Transverse colon (tissue), 4 donors: Measurements from ENCODE around the gene TRPM1.

Experiments used
- EP300 ChIP-seq: sonication (generic); formaldehyde crosslinking; IDR thresholded peaks from one replicate; pipeline ENCODE4 v1.6.1; 2017; ENCODE audit warnings: antibody characterized with exemption, low read depth
- POLR2A ChIP-seq: fragments of 450-650 bp; IDR thresholded peaks from one replicate; pipeline ENCODE4 v1.6.1; 2016; ENCODE audit warnings: antibody characterized with exemption, mild to moderate bottlenecking, moderate library complexity
- POLR2AphosphoS5 ChIP-seq, 3 donors: sonication (generic); formaldehyde crosslinking; IDR thresholded peaks; one replicate each; pipeline ENCODE4 v1.6.1; 2016; ENCODE audit warnings: antibody characterized with exemption in 3 of 3
- TF ChIP-seq, protein P1 (sequence below), 5 experiments: fragments of 200-600 bp in 3 of 5; fragments of 450-650 bp in 2 of 5; sonication (generic) in 3 of 5; IDR thresholded peaks; 1 replicate in 2 of 5; 2 replicates in 3 of 5; pipeline ENCODE4 v1.5.1; 2016 to 2017; ENCODE audit warnings: antibody characterized with exemption in 5 of 5, inconsistent platforms in 3 of 5, mild to moderate bottlenecking in 2 of 5, moderate library complexity in 1 of 5

GRCh38 chr15:30962079-30962478 is 139.4 kb downstream of the TRPM1 start:
- TF ChIP-seq, protein P1, sequence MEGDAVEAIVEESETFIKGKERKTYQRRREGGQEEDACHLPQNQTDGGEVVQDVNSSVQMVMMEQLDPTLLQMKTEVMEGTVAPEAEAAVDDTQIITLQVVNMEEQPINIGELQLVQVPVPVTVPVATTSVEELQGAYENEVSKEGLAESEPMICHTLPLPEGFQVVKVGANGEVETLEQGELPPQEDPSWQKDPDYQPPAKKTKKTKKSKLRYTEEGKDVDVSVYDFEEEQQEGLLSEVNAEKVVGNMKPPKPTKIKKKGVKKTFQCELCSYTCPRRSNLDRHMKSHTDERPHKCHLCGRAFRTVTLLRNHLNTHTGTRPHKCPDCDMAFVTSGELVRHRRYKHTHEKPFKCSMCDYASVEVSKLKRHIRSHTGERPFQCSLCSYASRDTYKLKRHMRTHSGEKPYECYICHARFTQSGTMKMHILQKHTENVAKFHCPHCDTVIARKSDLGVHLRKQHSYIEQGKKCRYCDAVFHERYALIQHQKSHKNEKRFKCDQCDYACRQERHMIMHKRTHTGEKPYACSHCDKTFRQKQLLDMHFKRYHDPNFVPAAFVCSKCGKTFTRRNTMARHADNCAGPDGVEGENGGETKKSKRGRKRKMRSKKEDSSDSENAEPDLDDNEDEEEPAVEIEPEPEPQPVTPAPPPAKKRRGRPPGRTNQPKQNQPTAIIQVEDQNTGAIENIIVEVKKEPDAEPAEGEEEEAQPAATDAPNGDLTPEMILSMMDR (IDR thresholded peaks at IDR 0.05), result no peak
- TF ChIP-seq POLR2A, result no peak
- no peak for TF ChIP-seq EP300
- no peak for TF ChIP-seq POLR2AphosphoS5 (IDR thresholded peaks at IDR 0.05)
